WTC11 (cell line): ENCODE data around the gene TEFM.

Experiments
- CBFB ChIP-seq: sonication (generic); formaldehyde crosslinking; IDR thresholded peaks from 2 replicates; pipeline ENCODE4 v1.8.1; 2022; ENCODE audit warnings: mild to moderate bottlenecking, low read depth, missing genetic modification reagents
- CTCF ChIP-seq: fragments of 200-600 bp; IDR thresholded peaks from 2 replicates; pipeline ENCODE4 v1.8.0; 2022; ENCODE audit warnings: antibody characterized with exemption
- E2F4 ChIP-seq: sonication (generic); formaldehyde crosslinking; IDR thresholded peaks from 2 replicates; pipeline ENCODE4 v1.8.1; 2022; ENCODE audit warnings: low read depth, mild to moderate bottlenecking, moderate library complexity, missing genetic modification reagents, borderline replicate concordance
- MXD4 ChIP-seq: fragments of 250-450 bp; sonication (Bioruptor Pico); IDR thresholded peaks from 2 replicates; pipeline ENCODE4 v1.8.0; 2021; ENCODE audit warnings: mild to moderate bottlenecking, moderate library complexity, borderline replicate concordance
- PRDM15 ChIP-seq: sonication (generic); formaldehyde crosslinking; IDR thresholded peaks from 2 replicates; pipeline ENCODE4 v1.8.0; 2022; ENCODE audit warnings: missing genetic modification reagents
- SP1 ChIP-seq: sonication (generic); formaldehyde crosslinking; conservative IDR thresholded peaks from 2 replicates; pipeline ENCODE4 v1.8.1; 2022; ENCODE audit warnings: missing genetic modification reagents
- TEAD4 ChIP-seq: sonication (generic); formaldehyde crosslinking; IDR thresholded peaks from 2 replicates; pipeline ENCODE4 v1.8.0; 2022; ENCODE audit warnings: mild to moderate bottlenecking, missing genetic modification reagents
- TP53 ChIP-seq: sonication (generic); formaldehyde crosslinking; IDR thresholded peaks from 2 replicates; pipeline ENCODE4 v1.8.1; 2023; ENCODE audit warnings: mild to moderate bottlenecking, missing genetic modification reagents

GRCh38 chr17:30927756-30928155 lies 21.7 kb upstream of the TEFM start:
- TF ChIP-seq CTCF (no peak), E2F4 (CRISPR knock-in tag) (no peak), TEAD4 (no peak), TP53 (CRISPR knock-in tag) (no peak), PRDM15 (CRISPR knock-in tag) (no peak), MXD4 (CRISPR knock-in tag) (no peak), CBFB (CRISPR knock-in tag) (no peak), SP1 (CRISPR knock-in tag) (no peak)
